GM20431 (cell line): Measurements from ENCODE around the gene PSME1.

Source experiments
- in situ Hi-C: fragments of 300-500 bp; cut with MseI, MboI; formaldehyde crosslinking; loops from one replicate; pipeline ENCODE4 v1.15.0; 2020; ENCODE audit warnings: low sequenced_read_pairs; ENCODE audit not compliant: unreplicated experiment

Gene PSME1

GRCh38 chr14:24123424-24124417 is 12.3 kb upstream of the PSME1 start:
- in situ Hi-C loops, result no loop called here

DNA sequence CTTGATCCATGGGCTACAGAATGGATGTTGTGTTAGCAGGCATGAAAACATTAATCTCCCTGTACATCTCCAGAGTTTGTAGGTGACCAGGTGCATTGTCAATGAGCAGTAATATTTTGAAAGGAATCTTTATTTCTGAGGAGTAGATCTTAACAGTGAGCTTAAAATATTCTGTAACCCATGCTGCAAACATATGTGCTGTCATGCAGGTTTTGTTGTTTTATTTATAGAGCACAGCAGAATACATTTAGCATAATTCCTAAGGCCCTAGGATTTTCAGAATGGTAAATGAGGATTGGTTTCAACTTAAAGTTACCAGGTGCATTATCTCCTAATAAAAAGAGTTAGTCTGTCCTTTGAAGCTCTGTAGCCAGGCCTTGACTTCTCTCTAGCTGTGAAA is 9.1 kb upstream of the PSME1 start:
- in situ Hi-C loops, result no loop called here

DNA sequence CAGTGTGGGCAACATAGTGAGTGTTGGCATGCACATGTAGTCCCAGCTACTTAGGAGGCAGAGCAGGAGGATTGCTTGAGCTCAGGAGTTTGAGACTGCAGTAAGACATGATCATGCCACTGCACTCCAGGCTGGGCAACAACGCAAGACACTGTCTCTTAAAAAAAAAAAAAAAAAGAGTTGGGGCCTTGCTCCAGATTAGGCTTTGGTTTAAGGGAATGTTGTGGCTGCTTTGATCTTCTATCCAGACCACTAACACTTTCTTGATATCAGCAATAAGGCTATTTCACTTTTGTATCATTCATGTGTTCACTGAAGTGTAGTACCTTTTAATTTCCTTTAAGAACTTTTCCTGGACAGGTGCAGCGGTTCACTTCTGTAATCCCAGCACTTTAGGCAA is 8.3 kb upstream of the PSME1 start:
- in situ Hi-C loops, result no loop called here

- in situ Hi-C loops, result no loop called here
Observed at GRCh38 chr14:24129410-24129998, 6.5 kb upstream of the PSME1 start.

DNA sequence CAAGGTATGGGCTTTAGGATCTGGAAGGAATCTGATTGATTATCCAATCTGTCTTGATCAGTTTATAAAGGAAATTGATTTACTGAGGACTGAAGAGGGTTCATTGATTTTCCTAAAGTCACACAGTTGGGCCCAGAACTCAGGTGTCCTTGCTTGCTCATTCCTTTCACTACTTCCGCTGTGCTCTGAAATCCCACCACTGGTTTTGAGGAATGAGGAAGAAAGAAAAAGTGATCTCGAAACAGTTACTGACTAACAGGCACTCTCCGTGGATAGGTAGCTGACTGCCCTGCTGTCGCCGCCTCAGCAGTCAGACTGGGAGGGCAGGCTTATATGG is 5.6 kb upstream of the PSME1 start, which contains the start of gene FITM1:
Gene FITM1, plus strand, starts transcription at position 280 of the 337 bp plus-strand sequence. CDS start 905 bp downstream, outside the sequence.
- in situ Hi-C loops, result no loop called here

GRCh38 chr14:24130717-24131548 is 5.1 kb upstream of the PSME1 start:
- in situ Hi-C loops, result no loop called here

DNA sequence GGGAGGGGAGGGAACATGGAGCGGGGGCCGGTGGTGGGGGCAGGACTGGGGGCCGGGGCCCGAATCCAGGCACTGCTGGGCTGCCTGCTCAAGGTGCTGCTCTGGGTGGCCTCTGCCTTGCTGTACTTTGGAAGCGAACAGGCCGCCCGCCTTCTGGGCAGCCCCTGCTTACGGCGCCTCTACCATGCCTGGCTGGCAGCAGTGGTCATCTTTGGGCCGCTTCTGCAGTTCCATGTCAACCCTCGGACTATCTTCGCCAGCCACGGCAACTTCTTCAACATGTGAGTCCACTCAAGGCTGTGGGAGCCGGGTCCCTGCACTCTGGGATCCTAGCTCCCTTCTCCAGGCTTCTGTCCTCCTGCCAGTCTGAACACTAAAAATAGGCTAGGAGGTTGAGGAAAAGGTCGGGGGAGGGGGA is 4.4 kb upstream of the PSME1 start:
- in situ Hi-C loops, result no loop called here

- in situ Hi-C loops, result no loop called here
Observed at GRCh38 chr14:24132061-24132685, 3.8 kb upstream of the PSME1 start.

- in situ Hi-C loops, result no loop called here
Observed at GRCh38 chr14:24132976-24133375, 3.0 kb upstream of the PSME1 start.

- in situ Hi-C loops, result no loop called here
Observed at GRCh38 chr14:24133735-24134134, 2.3 kb upstream of the PSME1 start.

GRCh38 chr14:24135584-24135833 is 485 bp upstream of the PSME1 start:
- in situ Hi-C loops, result no loop called here

DNA sequence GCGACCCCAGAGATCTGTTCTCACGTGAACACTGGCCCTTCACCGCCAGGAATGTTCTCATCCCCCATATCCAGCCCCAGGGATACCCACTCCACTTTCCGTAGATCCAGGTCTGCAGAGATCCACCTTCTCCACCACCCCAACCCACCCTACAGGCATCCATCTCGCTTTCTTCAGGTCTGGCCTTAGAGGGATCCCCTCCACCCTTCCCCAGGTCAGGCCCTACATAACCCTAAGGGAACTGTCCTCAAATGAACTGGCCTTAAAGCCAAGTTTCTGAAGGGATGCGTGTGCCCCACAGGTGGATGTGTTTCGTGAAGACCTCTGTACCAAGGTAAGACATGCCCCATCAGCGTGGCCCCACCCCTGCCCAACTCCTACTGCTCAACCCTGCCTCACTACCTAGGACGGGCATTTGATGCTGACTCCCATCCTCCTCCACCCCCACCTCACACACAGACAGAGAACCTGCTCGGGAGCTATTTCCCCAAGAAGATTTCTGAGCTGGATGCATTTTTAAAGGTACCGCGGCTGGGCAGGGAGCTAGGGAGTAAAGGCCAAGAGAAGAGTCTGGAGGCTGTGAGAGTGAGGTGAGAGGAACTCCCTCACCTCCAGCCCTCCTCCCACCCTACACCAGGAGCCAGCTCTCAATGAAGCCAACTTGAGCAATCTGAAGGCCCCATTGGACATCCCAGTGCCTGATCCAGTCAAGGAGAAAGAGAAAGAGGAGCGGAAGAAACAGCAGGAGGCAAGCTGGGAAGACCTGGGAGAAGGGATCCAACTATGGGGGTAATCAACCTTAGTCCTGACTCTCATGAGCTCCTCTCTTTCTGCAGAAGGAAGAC is 912 bp downstream of the PSME1 start:
- in situ Hi-C loops, result no loop called here

- in situ Hi-C loops, result no loop called here
Observed at GRCh38 chr14:24137529-24138395, 1.8 kb downstream of the PSME1 start.

- in situ Hi-C loops, result no loop called here
Observed at GRCh38 chr14:24138396-24139271, 2.6 kb downstream of the PSME1 start.

- in situ Hi-C loops, result no loop called here
Observed at GRCh38 chr14:24139272-24139934, 3.4 kb downstream of the PSME1 start.

DNA sequence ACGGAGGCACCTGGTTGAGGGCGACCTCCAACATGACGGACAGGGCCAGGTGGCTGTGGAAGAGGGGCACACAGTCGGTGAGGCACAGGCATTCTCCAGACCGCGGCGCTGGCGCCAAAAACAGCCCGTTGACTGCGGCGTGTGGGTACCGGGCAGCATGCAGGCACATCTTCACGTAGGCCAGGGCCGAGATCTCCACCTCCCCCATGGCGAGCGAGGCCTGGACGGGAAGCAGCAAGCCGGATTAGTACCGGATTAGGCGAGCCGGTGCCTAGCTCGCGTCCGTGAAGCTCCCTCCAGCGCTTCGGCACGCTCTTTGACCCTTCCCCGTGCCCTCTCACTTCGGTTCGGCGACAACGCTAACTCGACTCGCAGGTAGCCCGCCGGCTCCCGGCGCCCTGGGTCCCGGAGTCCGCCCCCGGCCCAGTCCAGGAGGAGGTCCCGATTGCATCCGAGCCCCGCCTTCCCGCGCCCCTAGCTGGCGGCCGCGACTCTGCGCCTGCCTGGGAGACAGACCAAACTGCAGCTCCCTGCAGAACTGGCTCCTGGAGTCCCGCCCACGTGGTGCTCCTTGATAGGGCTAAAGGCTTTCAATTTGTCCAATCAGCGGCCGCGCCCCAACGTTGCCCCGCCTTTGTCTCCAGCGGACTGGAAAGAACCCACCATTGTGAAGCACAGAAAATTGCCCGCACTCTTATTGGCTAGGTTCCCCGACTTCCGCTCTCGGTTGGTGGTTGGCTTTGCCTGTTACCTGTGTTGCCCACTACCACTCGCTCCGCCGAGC is 5.3 kb downstream of the PSME1 start, which contains the start of gene EMC9:
Gene EMC9, minus strand, starts transcription at position 495 of the 784 bp plus-strand sequence. Its CDS starts 287 bp downstream, at position 208.
- in situ Hi-C loops, result no loop called here
